ENCODE data around the gene KTN1. TPM values are rescaled to one million over a fixed set of nuclear protein-coding genes. Genes with fewer than 3 reads are reported as not detected.

The KTN1 gene, protein sequence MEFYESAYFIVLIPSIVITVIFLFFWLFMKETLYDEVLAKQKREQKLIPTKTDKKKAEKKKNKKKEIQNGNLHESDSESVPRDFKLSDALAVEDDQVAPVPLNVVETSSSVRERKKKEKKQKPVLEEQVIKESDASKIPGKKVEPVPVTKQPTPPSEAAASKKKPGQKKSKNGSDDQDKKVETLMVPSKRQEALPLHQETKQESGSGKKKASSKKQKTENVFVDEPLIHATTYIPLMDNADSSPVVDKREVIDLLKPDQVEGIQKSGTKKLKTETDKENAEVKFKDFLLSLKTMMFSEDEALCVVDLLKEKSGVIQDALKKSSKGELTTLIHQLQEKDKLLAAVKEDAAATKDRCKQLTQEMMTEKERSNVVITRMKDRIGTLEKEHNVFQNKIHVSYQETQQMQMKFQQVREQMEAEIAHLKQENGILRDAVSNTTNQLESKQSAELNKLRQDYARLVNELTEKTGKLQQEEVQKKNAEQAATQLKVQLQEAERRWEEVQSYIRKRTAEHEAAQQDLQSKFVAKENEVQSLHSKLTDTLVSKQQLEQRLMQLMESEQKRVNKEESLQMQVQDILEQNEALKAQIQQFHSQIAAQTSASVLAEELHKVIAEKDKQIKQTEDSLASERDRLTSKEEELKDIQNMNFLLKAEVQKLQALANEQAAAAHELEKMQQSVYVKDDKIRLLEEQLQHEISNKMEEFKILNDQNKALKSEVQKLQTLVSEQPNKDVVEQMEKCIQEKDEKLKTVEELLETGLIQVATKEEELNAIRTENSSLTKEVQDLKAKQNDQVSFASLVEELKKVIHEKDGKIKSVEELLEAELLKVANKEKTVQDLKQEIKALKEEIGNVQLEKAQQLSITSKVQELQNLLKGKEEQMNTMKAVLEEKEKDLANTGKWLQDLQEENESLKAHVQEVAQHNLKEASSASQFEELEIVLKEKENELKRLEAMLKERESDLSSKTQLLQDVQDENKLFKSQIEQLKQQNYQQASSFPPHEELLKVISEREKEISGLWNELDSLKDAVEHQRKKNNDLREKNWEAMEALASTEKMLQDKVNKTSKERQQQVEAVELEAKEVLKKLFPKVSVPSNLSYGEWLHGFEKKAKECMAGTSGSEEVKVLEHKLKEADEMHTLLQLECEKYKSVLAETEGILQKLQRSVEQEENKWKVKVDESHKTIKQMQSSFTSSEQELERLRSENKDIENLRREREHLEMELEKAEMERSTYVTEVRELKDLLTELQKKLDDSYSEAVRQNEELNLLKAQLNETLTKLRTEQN (N-terminal part only)
- total RNA-seq: 121 and 167 TPM in 2 replicates

DNA sequence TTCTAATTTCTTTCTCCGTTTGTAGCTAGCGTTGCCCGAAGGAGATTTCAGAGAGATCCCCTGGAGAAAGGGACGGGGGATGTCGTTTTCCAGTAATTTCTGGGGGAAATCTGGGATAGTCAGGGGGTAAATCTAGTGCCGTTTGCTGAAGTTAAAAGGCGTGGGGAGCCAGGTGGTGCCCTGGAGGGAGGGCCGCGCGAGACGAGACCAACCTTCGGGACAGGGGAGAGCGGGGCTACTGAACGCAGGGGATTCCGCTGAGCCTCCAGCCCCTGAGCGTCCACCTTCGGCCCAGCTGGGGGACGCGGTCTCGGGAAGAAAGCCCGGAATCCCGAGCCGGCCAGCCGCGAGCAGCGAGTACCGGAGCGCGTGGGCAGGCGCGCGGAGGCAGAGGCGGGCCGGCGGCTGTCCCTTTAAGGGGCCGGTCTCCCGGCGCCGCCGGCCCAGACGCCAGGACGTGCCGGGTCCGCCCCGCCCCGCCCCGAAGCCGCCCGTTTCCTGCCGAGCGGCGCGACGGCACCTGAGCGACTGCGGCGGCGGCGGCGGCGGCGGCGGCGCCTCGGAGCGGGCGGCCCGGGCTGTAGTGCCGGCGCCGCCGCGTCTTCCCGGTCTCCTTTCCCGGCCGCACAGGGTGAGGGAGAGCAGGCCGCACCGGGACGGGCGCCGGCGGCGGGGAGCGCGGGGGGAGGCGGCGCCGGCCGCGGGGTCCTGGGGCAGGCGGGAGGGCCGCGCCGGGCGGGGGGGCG, at the start of gene KTN1:
Gene KTN1, plus strand, starts transcription at position 484 of the 746 bp plus-strand sequence. CDS start 31,842 bp downstream, outside the sequence.
- H3K4me3 ChIP-seq (ENCODE audit: low read depth, low read length): peak within 1 kb of the TSS; percentile 81
- TF ChIP-seq, protein P1, sequence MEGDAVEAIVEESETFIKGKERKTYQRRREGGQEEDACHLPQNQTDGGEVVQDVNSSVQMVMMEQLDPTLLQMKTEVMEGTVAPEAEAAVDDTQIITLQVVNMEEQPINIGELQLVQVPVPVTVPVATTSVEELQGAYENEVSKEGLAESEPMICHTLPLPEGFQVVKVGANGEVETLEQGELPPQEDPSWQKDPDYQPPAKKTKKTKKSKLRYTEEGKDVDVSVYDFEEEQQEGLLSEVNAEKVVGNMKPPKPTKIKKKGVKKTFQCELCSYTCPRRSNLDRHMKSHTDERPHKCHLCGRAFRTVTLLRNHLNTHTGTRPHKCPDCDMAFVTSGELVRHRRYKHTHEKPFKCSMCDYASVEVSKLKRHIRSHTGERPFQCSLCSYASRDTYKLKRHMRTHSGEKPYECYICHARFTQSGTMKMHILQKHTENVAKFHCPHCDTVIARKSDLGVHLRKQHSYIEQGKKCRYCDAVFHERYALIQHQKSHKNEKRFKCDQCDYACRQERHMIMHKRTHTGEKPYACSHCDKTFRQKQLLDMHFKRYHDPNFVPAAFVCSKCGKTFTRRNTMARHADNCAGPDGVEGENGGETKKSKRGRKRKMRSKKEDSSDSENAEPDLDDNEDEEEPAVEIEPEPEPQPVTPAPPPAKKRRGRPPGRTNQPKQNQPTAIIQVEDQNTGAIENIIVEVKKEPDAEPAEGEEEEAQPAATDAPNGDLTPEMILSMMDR (IDR thresholded peaks at IDR 0.05; ENCODE audit: insufficient read depth, low read depth, low read length): no peak
- peak; percentile 84 for DNase-seq (ENCODE audit: low read depth)

DNA sequence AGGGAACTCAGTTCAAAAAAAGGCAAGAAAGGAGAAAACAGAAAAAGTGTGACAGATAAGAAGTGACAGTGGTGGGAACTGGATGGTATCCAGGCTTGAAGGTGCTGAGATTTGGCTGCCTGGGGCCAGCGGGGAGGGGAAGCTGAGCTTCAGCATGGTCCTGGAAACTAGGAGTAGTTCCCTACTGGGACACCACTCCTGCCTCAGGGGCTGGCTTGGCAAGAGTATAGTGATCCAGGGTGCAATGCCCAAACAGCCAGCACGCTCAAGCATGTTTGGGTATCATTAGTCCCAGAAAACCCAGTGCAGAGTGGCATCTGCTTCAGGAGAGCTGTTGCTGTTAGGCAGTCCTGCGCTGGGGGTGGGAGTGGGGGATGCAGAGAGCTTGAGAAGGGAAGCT, 49.5 kb upstream of the KTN1 start:
- TF ChIP-seq, protein P1 (IDR thresholded peaks at IDR 0.05; ENCODE audit: insufficient read depth, low read depth, low read length): no peak
- no peak for DNase-seq (ENCODE audit: low read depth)
- no peak overlapping the region for H3K4me3 ChIP-seq (ENCODE audit: low read depth, low read length)

DNA sequence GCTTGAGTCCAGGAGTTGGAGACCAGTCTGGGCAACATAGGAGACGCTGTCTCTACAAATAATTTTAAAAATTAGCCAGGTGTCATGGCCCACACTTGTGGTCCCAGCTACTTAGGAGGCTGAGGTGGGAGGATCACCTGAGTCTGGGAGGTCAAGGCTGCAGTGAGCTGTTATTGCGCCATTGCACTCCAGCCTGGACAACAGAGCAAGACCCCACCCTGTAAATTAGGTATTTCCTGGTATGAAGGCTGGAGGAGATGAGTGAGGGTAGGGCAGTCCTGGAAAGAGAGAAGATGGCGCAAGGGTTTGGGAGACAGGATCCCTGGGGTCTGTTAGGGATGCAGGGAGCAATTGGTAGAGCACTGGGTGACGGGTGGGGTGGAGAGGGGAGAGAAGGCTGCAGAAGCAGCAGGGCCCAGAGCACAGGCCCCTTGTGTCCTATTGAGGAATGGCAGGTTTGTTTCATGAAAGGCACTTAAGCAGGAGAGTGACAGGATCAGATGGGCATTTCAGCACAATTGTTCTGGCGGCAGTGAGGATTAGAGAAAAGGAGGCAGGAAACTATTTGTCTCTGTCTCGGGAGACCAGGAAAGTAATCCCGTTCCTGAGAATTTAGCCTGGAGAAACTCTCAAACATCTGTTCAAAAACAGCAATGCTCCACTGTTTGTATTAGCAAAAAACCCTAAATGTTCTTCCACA, 47.2 kb upstream of the KTN1 start:
- no peak for DNase-seq (ENCODE audit: low read depth)
- no peak overlapping the region for H3K4me3 ChIP-seq (ENCODE audit: low read depth, low read length)
- TF ChIP-seq, protein P1 (IDR thresholded peaks at IDR 0.05; ENCODE audit: insufficient read depth, low read depth, low read length): peak; percentile 17

DNA sequence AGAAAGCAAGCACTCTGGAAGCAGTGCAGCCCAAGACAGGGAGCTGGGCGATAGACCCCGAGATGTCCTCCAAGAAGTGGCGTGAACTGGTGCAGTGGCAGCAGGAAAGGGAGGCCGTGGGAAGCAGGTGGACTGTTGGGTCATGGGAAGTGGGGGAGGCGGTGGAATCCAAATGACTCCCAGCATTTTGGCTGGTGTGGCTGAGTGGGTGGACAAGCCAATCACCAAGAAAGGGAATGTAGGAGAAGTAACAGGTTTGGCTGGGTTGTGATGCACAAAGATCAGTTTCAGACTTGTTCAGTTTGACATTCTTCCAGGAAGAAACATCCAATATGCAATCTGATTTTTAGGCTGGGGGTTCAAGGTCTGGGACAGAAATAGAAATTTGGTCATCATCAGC, 46.0 kb upstream of the KTN1 start:
- no peak for DNase-seq (ENCODE audit: low read depth)
- no peak overlapping the region for H3K4me3 ChIP-seq (ENCODE audit: low read depth, low read length)
- TF ChIP-seq, protein P1 (IDR thresholded peaks at IDR 0.05; ENCODE audit: insufficient read depth, low read depth, low read length): no peak

DNA sequence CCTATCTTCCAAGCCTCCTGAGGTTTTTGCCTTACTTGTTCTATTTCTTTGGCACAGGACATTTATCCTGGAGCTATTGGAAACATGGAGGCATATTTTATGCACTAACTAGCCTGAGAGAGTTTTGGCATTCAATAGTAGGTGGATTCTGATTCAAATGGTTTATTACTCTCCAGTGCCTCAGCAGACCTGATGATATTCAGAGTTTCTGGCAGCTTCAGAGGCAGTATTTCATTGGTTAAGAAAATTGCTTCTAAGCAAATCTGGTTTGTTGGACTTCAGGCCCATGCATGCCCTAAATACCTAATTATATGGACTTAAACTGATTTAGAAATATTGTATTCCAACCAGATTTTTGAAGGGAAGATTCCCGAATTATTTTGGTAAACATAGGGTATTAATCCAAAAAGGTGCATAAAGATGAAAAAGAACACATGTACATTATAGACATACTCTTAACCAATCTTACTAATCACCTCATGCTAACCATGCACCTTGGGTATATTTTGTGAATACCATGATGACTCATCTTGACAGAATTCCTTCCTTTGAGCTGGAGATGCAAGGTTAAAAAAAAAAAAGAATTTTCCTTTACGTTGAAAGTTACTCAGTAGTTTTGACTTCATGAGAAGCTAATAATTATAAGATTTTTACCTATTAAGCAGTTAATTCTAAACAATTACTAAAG, 44.3 kb upstream of the KTN1 start:
- DNase-seq (ENCODE audit: low read depth): no peak
- TF ChIP-seq, protein P1 (IDR thresholded peaks at IDR 0.05; ENCODE audit: insufficient read depth, low read depth, low read length): no peak
- no peak overlapping the region for H3K4me3 ChIP-seq (ENCODE audit: low read depth, low read length)

All from fibroblast of villous mesenchyme (primary cell).